Upper lobe of right lung (tissue), 1 donor: ENCODE results near the gene CAV2. TPM values are rescaled to one million over a fixed set of nuclear protein-coding genes. Genes with fewer than 3 reads are reported as not detected.

Experiments
- ATAC-seq: fragments of 200-7000 bp; cut with Tn5 transposase; one replicate; pipeline ENCODE4 v1.9.1; 2020; ENCODE audit warnings: mild to moderate bottlenecking, moderate library complexity
- DNase-seq: peaks from one replicate; pipeline ENCODE4 v3.0.0-alpha.2; 2020
- H3K27ac ChIP-seq: fragments of 200-600 bp; one replicate; pipeline ENCODE4 v1.8.0; 2022
- H3K27me3 ChIP-seq: fragments of 200-600 bp; one replicate; pipeline ENCODE4 v1.8.0; 2022; ENCODE audit warnings: mild to moderate bottlenecking
- H3K36me3 ChIP-seq: fragments of 200-600 bp; one replicate; pipeline ENCODE4 v1.8.0; 2022
- H3K4me1 ChIP-seq: fragments of 200-600 bp; one replicate; pipeline ENCODE4 v1.8.0; 2022
- H3K4me3 ChIP-seq: fragments of 200-600 bp; one replicate; pipeline ENCODE4 v1.8.0; 2022; ENCODE audit warnings: mild to moderate bottlenecking
- H3K9me3 ChIP-seq: fragments of 200-600 bp; one replicate; pipeline ENCODE4 v1.8.0; 2022
- intact Hi-C: fragments of 100-400 bp; cut with DNase I; formaldehyde crosslinking; loops from one replicate; pipeline ENCODE4 v1.11.0; 2022
- total RNA-seq: library from RNA; stranded (reverse); fragmentation: NEBNext Ultra II Directional; extraction: Animal tissue kit (Norgen Biotek cat#: 25700); gene quantifications from one replicate; pipeline ENCODE4 v1.2.1, GENCODE V29; 2021
- TF ChIP-seq, protein P1 (sequence below): fragments of 200-600 bp; IDR thresholded peaks from one replicate; pipeline ENCODE4 v1.8.0; 2022; ENCODE audit warnings: antibody characterized with exemption
- donor health status: DM: no; HTN: yes; CAD: no; lungs with severe emphysema.

CAV2 gene
- total RNA-seq, 1 donor from 2014 or later, result 192 TPM

DNA sequence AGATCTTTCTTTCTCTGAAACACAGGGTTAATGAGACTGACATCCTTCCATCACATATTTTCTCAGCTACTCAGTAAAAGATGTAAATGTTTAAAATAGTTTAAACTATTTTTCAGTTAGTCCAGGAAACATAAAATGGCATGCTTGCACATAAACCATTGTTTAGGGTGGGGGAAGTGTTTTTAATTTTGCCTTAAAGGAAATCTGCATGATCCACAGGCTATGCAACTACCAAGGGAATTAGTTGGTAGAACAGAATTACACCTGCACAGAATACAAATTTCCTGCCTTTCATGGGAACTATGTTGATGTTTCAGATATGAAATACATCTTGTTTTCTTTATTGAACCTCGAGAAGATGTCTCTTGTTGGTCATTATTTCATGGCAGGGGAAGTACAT, 35.9 kb downstream of the CAV2 start:
- no peaks in the 10 kb centered on the region for H3K27me3 ChIP-seq
- H3K9me3 ChIP-seq, result no peaks in the 10 kb centered on the region
- H3K27ac ChIP-seq, result no peak overlapping the region
- H3K4me3 ChIP-seq, result no peak overlapping the region
- TF ChIP-seq, protein P1, sequence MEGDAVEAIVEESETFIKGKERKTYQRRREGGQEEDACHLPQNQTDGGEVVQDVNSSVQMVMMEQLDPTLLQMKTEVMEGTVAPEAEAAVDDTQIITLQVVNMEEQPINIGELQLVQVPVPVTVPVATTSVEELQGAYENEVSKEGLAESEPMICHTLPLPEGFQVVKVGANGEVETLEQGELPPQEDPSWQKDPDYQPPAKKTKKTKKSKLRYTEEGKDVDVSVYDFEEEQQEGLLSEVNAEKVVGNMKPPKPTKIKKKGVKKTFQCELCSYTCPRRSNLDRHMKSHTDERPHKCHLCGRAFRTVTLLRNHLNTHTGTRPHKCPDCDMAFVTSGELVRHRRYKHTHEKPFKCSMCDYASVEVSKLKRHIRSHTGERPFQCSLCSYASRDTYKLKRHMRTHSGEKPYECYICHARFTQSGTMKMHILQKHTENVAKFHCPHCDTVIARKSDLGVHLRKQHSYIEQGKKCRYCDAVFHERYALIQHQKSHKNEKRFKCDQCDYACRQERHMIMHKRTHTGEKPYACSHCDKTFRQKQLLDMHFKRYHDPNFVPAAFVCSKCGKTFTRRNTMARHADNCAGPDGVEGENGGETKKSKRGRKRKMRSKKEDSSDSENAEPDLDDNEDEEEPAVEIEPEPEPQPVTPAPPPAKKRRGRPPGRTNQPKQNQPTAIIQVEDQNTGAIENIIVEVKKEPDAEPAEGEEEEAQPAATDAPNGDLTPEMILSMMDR, result no peak
- peaks cover 6% of the 10 kb centered on the region for H3K36me3 ChIP-seq
- ATAC-seq (no peak), DNase-seq (no peak)
- intact Hi-C loops, result no loop called here
- H3K4me1 ChIP-seq, result no peaks in the 10 kb centered on the region

DNA sequence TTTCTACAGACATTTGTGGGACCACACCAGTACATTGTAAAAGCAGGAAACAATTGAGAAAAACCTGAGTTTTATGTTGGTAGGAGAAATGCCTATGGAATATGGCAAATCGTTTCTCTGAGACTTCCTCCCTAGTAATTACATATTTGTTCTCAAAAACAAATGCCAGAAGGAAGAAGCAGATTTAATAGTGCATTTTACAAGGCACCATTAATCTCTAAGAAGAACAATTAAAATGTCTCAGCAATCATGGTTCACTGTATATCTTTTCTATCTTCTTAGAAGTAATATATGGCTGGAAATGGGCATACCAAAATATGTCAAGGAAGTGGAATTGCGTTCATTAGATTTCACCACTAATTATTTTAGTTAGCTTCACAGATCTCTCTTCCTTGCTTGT, 38.6 kb downstream of the CAV2 start:
- Histone ChIP-seq H3K4me1 (no peaks in the 10 kb centered on the region), H3K9me3 (no peaks in the 10 kb centered on the region), H3K4me3 (no peak overlapping the region), H3K27ac (no peak overlapping the region), H3K27me3 (no peaks in the 10 kb centered on the region), H3K36me3 (peaks cover 6% of the 10 kb centered on the region)
- TF ChIP-seq, protein P1, result no peak
- intact Hi-C loops, result no loop called here
- DNase-seq (no peak), ATAC-seq (no peak)

DNA sequence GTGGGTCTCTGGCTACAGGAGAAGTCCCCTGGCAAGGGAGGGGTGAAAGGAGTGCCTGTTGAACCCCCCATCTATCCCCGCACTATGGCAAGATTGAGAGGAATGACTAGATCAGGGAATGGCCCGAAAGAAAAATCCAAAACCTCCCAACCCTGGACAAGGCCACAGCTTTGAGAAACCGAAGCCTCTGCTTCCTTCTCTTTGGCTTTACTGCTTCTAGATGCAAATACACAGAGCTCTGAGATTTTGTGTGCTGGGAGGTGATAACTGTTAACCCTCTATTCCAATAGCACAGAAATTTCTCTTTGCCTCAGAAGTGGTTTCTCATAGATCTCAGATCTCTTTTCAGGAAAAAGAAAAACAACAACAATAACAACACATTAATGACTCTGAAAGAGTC, 40.3 kb downstream of the CAV2 start:
- TF ChIP-seq, protein P1, result no peak
- H3K4me1 ChIP-seq, result no peaks in the 10 kb centered on the region
- peaks cover 6% of the 10 kb centered on the region for H3K36me3 ChIP-seq
- H3K27ac ChIP-seq, result no peak overlapping the region
- no peaks in the 10 kb centered on the region for H3K9me3 ChIP-seq
- DNase-seq (no peak), ATAC-seq (no peak)
- intact Hi-C loops, result no loop called here
- no peaks in the 10 kb centered on the region for H3K27me3 ChIP-seq
- no peak overlapping the region for H3K4me3 ChIP-seq

DNA sequence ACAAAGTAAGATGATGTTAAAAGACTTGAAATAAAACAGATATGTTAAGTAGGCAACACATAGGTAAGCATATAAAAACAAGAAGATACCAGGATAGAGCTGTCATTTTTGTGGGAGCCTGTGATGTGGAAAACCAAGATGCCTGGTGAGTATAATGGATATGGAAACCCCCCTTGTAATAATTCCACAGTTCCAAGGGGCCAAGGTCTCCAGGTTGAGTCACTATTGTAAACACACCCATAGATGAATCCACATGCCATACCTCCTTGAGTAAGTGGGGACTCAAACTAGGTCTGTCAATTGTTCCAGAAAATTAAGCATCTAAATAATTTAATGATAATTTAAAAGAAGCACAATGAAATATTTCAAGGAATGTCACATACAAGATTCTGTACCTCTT, 41.2 kb downstream of the CAV2 start:
- no peaks in the 10 kb centered on the region for H3K9me3 ChIP-seq
- H3K27ac ChIP-seq, result no peak overlapping the region
- intact Hi-C loops, result no loop called here
- H3K36me3 ChIP-seq, result peaks cover 4% of the 10 kb centered on the region
- no peak overlapping the region for H3K4me3 ChIP-seq
- DNase-seq (no peak), ATAC-seq (no peak)
- TF ChIP-seq, protein P1, result no peak
- H3K27me3 ChIP-seq, result no peaks in the 10 kb centered on the region
- H3K4me1 ChIP-seq, result peaks cover 4% of the 10 kb centered on the region

DNA sequence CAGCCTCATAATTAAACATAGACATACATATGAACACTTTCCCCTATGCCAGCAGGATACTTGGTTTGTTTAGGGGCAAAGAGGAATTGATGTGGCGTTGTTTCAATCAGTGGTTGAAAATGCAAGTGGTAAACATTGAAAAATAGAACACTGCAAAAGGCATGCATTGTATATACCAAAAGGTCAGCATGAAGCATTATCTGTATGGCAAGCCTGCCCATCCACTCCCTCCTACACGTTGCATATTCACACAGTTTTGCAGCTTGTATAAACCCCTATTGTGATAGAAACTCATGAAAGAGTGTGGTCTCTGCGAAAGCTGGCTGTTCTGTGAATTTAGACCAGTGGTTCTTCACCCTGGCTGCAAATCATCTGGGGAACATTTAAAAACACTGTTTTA, 42.4 kb downstream of the CAV2 start:
- TF ChIP-seq, protein P1, result no peak
- no peak overlapping the region for H3K27ac ChIP-seq
- no peak for DNase-seq
- ATAC-seq, result no peak
- no peak overlapping the region for H3K4me3 ChIP-seq
- peaks cover 4% of the 10 kb centered on the region for H3K4me1 ChIP-seq
- no peaks in the 10 kb centered on the region for H3K27me3 ChIP-seq
- no peaks in the 10 kb centered on the region for H3K36me3 ChIP-seq
- no peaks in the 10 kb centered on the region for H3K9me3 ChIP-seq
- intact Hi-C loops, result no loop called here

DNA sequence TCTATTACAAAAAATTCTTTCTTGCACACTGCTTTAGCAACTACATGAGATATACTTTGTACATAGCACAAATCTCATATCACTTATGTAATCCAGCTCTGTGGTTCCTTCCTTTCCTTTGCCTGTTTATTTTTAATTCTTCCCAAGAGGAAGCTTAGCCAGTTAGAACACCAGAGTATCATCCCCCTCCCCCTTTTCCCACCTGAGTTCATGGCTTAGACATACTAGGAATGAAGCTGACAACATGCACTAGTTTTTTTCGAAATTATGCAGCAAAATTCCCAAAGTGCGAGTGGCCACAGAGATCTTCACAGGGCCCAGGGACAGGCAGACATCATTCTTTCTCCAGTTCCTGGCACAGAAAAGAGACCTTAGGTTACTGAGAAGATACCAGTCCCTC, 43.1 kb downstream of the CAV2 start:
- H3K27ac ChIP-seq, result no peak overlapping the region
- no peak for ATAC-seq
- no peaks in the 10 kb centered on the region for H3K36me3 ChIP-seq
- DNase-seq, result no peak
- TF ChIP-seq, protein P1, result no peak
- no peak overlapping the region for H3K4me3 ChIP-seq
- no peaks in the 10 kb centered on the region for H3K27me3 ChIP-seq
- H3K4me1 ChIP-seq, result peaks cover 4% of the 10 kb centered on the region
- intact Hi-C loops, result no loop called here
- H3K9me3 ChIP-seq, result no peaks in the 10 kb centered on the region
